ENCODE data around the gene DOLK.

DNA sequence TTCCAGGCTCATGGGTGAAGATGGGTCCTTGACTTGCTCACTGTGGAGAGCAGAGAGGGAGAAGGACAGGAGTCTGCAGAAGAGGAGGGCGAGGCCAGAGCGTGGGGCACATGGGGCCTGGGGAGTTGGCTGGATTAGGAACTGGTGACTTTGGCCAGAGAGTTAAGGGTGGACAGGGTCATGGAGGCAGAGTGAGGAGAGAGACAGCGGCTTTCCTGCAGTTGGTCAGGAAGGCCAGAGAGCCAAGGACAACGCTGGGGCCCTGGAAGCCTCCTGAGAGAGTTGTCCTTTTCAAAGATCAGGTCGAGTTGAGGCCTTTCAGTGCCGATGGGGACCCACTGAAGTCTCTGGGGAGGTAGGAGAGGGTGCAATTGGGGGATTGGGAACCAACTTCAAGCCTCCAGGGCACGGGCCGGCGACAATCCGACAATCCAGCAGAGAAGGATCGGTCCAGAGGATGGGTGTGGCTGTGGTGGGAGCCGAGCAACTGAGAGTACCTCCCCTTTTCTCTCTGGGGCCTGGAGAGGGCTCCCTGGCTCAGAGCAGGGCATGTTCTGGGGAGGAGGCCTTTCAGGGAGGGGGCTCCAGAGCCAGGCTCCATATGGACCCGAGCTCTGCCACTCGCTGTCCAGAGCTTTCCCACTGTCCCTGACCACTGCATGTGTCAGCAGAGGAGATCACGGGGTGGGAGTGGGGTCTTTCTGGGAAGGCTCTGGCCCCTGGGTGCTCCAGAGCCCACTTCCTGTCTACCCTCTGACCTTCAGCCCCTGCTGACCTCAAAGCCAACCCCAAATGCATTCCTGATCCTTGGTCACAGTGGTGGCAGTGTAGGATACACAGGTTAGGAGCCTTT lies 34.1 kb downstream of the DOLK start:
- no peak for TF ChIP-seq SRF (IDR thresholded peaks at IDR 0.05; ENCODE audit: low read depth)
- TF ChIP-seq, protein P1, sequence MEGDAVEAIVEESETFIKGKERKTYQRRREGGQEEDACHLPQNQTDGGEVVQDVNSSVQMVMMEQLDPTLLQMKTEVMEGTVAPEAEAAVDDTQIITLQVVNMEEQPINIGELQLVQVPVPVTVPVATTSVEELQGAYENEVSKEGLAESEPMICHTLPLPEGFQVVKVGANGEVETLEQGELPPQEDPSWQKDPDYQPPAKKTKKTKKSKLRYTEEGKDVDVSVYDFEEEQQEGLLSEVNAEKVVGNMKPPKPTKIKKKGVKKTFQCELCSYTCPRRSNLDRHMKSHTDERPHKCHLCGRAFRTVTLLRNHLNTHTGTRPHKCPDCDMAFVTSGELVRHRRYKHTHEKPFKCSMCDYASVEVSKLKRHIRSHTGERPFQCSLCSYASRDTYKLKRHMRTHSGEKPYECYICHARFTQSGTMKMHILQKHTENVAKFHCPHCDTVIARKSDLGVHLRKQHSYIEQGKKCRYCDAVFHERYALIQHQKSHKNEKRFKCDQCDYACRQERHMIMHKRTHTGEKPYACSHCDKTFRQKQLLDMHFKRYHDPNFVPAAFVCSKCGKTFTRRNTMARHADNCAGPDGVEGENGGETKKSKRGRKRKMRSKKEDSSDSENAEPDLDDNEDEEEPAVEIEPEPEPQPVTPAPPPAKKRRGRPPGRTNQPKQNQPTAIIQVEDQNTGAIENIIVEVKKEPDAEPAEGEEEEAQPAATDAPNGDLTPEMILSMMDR (IDR thresholded peaks at IDR 0.05 in 2 of 3, conservative IDR thresholded peaks at IDR 0.05 in 1 of 3; ENCODE audit: borderline replicate concordance in 1 of 3, insufficient read depth in 1 of 3, low read depth in 2 of 3, low read length in 2 of 3): no peak
- TF ChIP-seq SIN3A (IDR thresholded peaks at IDR 0.05; ENCODE audit: low read depth): no peak
- TF ChIP-seq YY1 (IDR thresholded peaks at IDR 0.05; ENCODE audit: extremely low read depth, insufficient replicate concordance, low read depth, low read length): no peak
